GM23338 (cell line): ENCODE data around the gene TENM3. TPM values are rescaled to one million over a fixed set of nuclear protein-coding genes. Genes with fewer than 3 reads are reported as not detected.

Experiments
- ATAC-seq: fragments of 200-7000 bp; cut with Tn5 transposase; 3 replicates; pipeline ENCODE4 v1.9.1; 2020
- DNase-seq: peaks from one replicate; pipeline ENCODE4 v3.0.0-alpha.2; 2015; ENCODE audit warnings: low spot score
- H2AFZ ChIP-seq: fragments of 200-600 bp; sonication (generic); 2 replicates; pipeline ENCODE4 v1.8.0; 2016; ENCODE audit warnings: antibody characterized with exemption, mild to moderate bottlenecking, moderate library complexity
- H3F3A ChIP-seq: fragments of 200-600 bp; sonication (generic); replicated peaks from 2 replicates; pipeline ENCODE4 v1.8.0; 2017; ENCODE audit warnings: antibody characterized with exemption, mixed run types, low read depth
- H3K27ac ChIP-seq: fragments of 200-600 bp; sonication (generic); 2 replicates; pipeline ENCODE4 v1.6.1; 2016; ENCODE audit warnings: low read depth
- H3K27me3 ChIP-seq: fragments of 200-600 bp; sonication (generic); 2 replicates; pipeline ENCODE4 v1.8.0; 2016; ENCODE audit warnings: mild to moderate bottlenecking, mixed run types, moderate library complexity; ENCODE audit not compliant: insufficient read depth
- H3K36me3 ChIP-seq: fragments of 200-600 bp; sonication (generic); 2 replicates; pipeline ENCODE4 v1.8.0; 2016; ENCODE audit warnings: mild to moderate bottlenecking; ENCODE audit not compliant: insufficient read depth
- H3K4me1 ChIP-seq: fragments of 200-600 bp; sonication (generic); 2 replicates; pipeline ENCODE4 v1.8.0; 2016; ENCODE audit warnings: mild to moderate bottlenecking, moderate library complexity; ENCODE audit not compliant: insufficient read depth
- H3K4me2 ChIP-seq: fragments of 200-600 bp; sonication (generic); 2 replicates; pipeline ENCODE4 v1.7.1; 2017; ENCODE audit warnings: mixed run types
- H3K4me3 ChIP-seq: fragments of 200-600 bp; sonication (generic); 2 replicates; pipeline ENCODE4 v1.6.1; 2016; ENCODE audit warnings: mixed run types
- H3K79me2 ChIP-seq: fragments of 200-600 bp; sonication (generic); replicated peaks from 2 replicates; pipeline ENCODE4 v1.8.0; 2017; ENCODE audit warnings: mild to moderate bottlenecking; ENCODE audit not compliant: insufficient read depth
- H3K9me2 ChIP-seq: fragments of 200-600 bp; sonication (generic); 2 replicates; pipeline ENCODE4 v1.8.0; 2017; ENCODE audit not compliant: insufficient read depth
- H4K20me1 ChIP-seq: fragments of 200-600 bp; sonication (generic); replicated peaks from 2 replicates; pipeline ENCODE4 v1.8.0; 2017; ENCODE audit warnings: mild to moderate bottlenecking; ENCODE audit not compliant: insufficient read depth
- H3K27ac Mint-ChIP-seq: 2 replicates; pipeline ENCODE4 v1.8.0; 2020; ENCODE audit warnings: inconsistent platforms, mild to moderate bottlenecking, moderate library complexity, mixed read lengths
- H3K27me3 Mint-ChIP-seq: 3 replicates; pipeline ENCODE4 v1.8.0; 2022; ENCODE audit warnings: low read depth, mild to moderate bottlenecking, moderate library complexity, mixed read lengths, inconsistent platforms; ENCODE audit not compliant: insufficient read depth, poor library complexity
- H3K36me3 Mint-ChIP-seq: 3 replicates; pipeline ENCODE4 v1.8.0; 2021; ENCODE audit warnings: low read depth, mild to moderate bottlenecking, inconsistent platforms, moderate library complexity, mixed read lengths
- H3K4me1 Mint-ChIP-seq: 3 replicates; pipeline ENCODE4 v1.8.0; 2020; ENCODE audit warnings: mild to moderate bottlenecking, inconsistent platforms, mixed read lengths
- H3K4me3 Mint-ChIP-seq: 3 replicates; pipeline ENCODE4 v1.8.0; 2021; ENCODE audit warnings: moderate library complexity, mild to moderate bottlenecking, inconsistent platforms, mixed read lengths
- H3K9me3 Mint-ChIP-seq: 3 replicates; pipeline ENCODE4 v1.8.0; 2020; ENCODE audit warnings: moderate library complexity, mild to moderate bottlenecking, inconsistent platforms, mixed read lengths
- CREB1 ChIP-seq: fragments of 250-450 bp; sonication (Bioruptor Pico); IDR thresholded peaks from 2 replicates; pipeline ENCODE4 v1.5.0; 2020; ENCODE audit warnings: low read depth, mild to moderate bottlenecking, moderate library complexity
- EZH2 ChIP-seq: fragments of 200-600 bp; sonication (generic); IDR thresholded peaks from one replicate; pipeline ENCODE4 v1.8.0; 2017; ENCODE audit warnings: antibody characterized with exemption, mild to moderate bottlenecking, low read depth; ENCODE audit not compliant: unreplicated experiment
- EZH2phosphoT487 ChIP-seq: fragments of 200-600 bp; sonication (generic); IDR thresholded peaks from one replicate; pipeline ENCODE4 v1.8.1; 2018; ENCODE audit warnings: antibody characterized with exemption; ENCODE audit not compliant: unreplicated experiment
- JUNB ChIP-seq: IDR thresholded peaks from one replicate; pipeline ENCODE4 v1.6.1; 2016; ENCODE audit warnings: antibody characterized with exemption; ENCODE audit not compliant: unreplicated experiment
- NANOG ChIP-seq: IDR thresholded peaks from 2 replicates; pipeline ENCODE4 v1.6.1; 2016; ENCODE audit warnings: antibody characterized with exemption, borderline replicate concordance
- POLR2AphosphoS5 ChIP-seq: IDR thresholded peaks from 2 replicates; pipeline ENCODE4 v1.6.1; 2016; ENCODE audit warnings: antibody characterized with exemption, low read depth
- STAT1 ChIP-seq: IDR thresholded peaks from one replicate; pipeline ENCODE4 v1.6.1; 2016; ENCODE audit warnings: antibody characterized with exemption; ENCODE audit not compliant: unreplicated experiment
- ZNF114 ChIP-seq: fragments of 250-450 bp; sonication (Bioruptor Pico); IDR thresholded peaks from 2 replicates; pipeline ENCODE4 v1.5.0; 2020; ENCODE audit warnings: mild to moderate bottlenecking, moderate library complexity
- ZNF331 ChIP-seq: fragments of 250-450 bp; sonication (Bioruptor Pico); IDR thresholded peaks from 2 replicates; pipeline ENCODE4 v1.5.0; 2020; ENCODE audit warnings: low read depth, mild to moderate bottlenecking, moderate library complexity
- polyA plus RNA-seq: library from polyadenylated mRNA; unstranded; fragments of >200 nt; fragmentation: Nextera tagmentation; extraction: Ambion mirVana; gene quantifications from 2 replicates; pipeline ENCODE4 v1.2.1, GENCODE V29; 2016
- total RNA-seq: library from RNA; depleted of rRNA; stranded (reverse); fragments of >200 nt; shearing (Covaris generic); gene quantifications from 2 replicates; pipeline ENCODE4 v1.2.3, GENCODE V29; 2014
- TF ChIP-seq, protein P1 (sequence below): IDR thresholded peaks from 2 replicates; pipeline ENCODE4 v1.6.1; 2016; ENCODE audit warnings: antibody characterized with exemption
- TF ChIP-seq, protein P2 (sequence below): fragments of 250-450 bp; sonication (Bioruptor Pico); IDR thresholded peaks from 2 replicates; pipeline ENCODE4 v1.5.0; 2020; ENCODE audit warnings: mild to moderate bottlenecking, moderate library complexity
- TF ChIP-seq, protein P3 (sequence below), 2 experiments: fragments of 200-600 bp in 1 of 2; sonication (generic) in 1 of 2; conservative IDR thresholded peaks; 2 replicates each; pipeline versions ENCODE4 v1.5.1 to v1.6.1; 2016 to 2017; ENCODE audit warnings: antibody characterized with exemption in 2 of 2, low read depth in 2 of 2, mild to moderate bottlenecking in 2 of 2, moderate library complexity in 1 of 2

Gene TENM3
- total and polyA plus RNA-seq, 2 experiments from 2014 or later, result 22.2 to 128 TPM

DNA sequence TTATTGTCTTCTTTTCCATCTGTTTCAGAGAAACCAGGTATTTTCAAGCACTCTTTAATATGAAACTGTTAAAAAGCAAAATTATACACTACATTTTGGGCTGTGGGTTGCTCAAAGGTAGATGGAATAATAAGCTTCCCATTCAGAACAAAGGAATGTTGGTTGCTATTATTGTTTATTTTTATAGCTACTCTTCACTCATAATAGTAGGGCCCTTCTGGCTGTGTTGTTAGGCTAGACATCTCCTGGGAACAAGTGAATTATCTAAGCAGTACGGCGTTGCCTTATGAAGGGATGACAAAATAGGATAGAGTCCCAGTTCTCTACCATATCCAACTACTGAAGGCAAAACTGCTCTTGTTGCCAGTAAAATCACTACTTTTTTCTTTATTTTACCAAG is 34.2 kb downstream of the TENM3 start:
- no peak overlapping the region for H2AFZ ChIP-seq
- no peaks in the 10 kb centered on the region for H3K9me2 ChIP-seq
- TF ChIP-seq ZNF331 (CRISPR knock-in tag) (no peak), JUNB (no peak)
- H3K4me2 ChIP-seq, result no peak overlapping the region
- H3K79me2 ChIP-seq, result peaks cover 2% of the 10 kb centered on the region; the same call in 1 of the 2 replicates
- no peak overlapping the region for H3K4me3 ChIP-seq
- Mint-ChIP-seq H3K27me3 (peaks cover 11% of the 10 kb centered on the region), H3K4me1 (peaks cover 24% of the 10 kb centered on the region), H3K27ac (no peak overlapping the region), H3K36me3 (peaks cover 4% of the 10 kb centered on the region; the same call in 1 of the 3 replicates), H3K9me3 (no peaks in the 10 kb centered on the region), H3K4me3 (no peak overlapping the region)
- no peak overlapping the region for H3K27ac ChIP-seq
- ATAC-seq (no peak), DNase-seq (no peak)
- no peaks in the 10 kb centered on the region for H3K36me3 ChIP-seq
- H3F3A ChIP-seq, result no peaks in the 10 kb centered on the region
- H3K27me3 ChIP-seq, result no peaks in the 10 kb centered on the region
- peaks cover 18% of the 10 kb centered on the region for H3K4me1 ChIP-seq
- no peaks in the 10 kb centered on the region for H4K20me1 ChIP-seq

DNA sequence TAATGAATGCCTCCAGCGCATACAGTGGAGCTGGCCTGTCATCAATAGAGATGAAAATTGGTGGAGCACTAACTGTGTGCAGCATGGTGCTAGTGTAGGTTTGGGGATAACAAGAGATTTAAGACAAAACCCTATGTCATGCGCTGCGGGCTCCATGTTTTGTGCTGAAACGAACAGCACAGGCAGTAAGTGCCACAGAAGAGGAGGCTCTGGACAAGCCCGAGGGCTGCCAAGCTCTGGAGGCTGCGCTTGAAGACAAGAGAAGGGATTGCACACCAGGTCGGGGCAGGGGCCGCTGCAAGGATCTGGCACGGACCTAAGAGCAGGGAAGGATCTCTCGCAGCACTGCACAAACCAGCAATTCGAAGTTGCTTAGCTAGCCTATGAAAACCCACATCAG is 35.5 kb downstream of the TENM3 start:
- no peaks in the 10 kb centered on the region for H3F3A ChIP-seq
- H3K4me3 ChIP-seq, result no peak overlapping the region
- TF ChIP-seq, protein P1, sequence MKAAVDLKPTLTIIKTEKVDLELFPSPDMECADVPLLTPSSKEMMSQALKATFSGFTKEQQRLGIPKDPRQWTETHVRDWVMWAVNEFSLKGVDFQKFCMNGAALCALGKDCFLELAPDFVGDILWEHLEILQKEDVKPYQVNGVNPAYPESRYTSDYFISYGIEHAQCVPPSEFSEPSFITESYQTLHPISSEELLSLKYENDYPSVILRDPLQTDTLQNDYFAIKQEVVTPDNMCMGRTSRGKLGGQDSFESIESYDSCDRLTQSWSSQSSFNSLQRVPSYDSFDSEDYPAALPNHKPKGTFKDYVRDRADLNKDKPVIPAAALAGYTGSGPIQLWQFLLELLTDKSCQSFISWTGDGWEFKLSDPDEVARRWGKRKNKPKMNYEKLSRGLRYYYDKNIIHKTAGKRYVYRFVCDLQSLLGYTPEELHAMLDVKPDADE, result no peak
- TF ChIP-seq, protein P2, sequence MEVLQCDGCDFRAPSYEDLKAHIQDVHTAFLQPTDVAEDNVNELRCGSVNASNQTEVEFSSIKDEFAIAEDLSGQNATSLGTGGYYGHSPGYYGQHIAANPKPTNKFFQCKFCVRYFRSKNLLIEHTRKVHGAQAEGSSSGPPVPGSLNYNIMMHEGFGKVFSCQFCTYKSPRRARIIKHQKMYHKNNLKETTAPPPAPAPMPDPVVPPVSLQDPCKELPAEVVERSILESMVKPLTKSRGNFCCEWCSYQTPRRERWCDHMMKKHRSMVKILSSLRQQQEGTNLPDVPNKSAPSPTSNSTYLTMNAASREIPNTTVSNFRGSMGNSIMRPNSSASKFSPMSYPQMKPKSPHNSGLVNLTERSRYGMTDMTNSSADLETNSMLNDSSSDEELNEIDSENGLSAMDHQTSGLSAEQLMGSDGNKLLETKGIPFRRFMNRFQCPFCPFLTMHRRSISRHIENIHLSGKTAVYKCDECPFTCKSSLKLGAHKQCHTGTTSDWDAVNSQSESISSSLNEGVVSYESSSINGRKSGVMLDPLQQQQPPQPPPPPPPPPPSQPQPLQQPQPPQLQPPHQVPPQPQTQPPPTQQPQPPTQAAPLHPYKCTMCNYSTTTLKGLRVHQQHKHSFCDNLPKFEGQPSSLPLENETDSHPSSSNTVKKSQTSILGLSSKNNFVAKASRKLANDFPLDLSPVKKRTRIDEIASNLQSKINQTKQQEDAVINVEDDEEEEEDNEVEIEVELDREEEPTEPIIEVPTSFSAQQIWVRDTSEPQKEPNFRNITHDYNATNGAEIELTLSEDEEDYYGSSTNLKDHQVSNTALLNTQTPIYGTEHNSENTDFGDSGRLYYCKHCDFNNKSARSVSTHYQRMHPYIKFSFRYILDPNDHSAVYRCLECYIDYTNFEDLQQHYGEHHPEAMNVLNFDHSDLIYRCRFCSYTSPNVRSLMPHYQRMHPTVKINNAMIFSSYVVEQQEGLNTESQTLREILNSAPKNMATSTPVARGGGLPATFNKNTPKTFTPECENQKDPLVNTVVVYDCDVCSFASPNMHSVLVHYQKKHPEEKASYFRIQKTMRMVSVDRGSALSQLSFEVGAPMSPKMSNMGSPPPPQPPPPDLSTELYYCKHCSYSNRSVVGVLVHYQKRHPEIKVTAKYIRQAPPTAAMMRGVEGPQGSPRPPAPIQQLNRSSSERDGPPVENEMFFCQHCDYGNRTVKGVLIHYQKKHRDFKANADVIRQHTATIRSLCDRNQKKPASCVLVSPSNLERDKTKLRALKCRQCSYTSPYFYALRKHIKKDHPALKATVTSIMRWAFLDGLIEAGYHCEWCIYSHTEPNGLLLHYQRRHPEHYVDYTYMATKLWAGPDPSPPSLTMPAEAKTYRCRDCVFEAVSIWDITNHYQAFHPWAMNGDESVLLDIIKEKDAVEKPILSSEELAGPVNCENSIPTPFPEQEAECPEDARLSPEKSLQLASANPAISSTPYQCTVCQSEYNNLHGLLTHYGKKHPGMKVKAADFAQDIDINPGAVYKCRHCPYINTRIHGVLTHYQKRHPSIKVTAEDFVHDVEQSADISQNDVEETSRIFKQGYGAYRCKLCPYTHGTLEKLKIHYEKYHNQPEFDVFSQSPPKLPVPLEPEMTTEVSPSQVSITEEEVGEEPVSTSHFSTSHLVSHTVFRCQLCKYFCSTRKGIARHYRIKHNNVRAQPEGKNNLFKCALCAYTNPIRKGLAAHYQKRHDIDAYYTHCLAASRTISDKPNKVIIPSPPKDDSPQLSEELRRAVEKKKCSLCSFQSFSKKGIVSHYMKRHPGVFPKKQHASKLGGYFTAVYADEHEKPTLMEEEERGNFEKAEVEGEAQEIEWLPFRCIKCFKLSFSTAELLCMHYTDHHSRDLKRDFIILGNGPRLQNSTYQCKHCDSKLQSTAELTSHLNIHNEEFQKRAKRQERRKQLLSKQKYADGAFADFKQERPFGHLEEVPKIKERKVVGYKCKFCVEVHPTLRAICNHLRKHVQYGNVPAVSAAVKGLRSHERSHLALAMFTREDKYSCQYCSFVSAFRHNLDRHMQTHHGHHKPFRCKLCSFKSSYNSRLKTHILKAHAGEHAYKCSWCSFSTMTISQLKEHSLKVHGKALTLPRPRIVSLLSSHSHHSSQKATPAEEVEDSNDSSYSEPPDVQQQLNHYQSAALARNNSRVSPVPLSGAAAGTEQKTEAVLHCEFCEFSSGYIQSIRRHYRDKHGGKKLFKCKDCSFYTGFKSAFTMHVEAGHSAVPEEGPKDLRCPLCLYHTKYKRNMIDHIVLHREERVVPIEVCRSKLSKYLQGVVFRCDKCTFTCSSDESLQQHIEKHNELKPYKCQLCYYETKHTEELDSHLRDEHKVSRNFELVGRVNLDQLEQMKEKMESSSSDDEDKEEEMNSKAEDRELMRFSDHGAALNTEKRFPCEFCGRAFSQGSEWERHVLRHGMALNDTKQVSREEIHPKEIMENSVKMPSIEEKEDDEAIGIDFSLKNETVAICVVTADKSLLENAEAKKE (CRISPR knock-in tag), result no peak
- TF ChIP-seq ZNF331 (CRISPR knock-in tag) (no peak), NANOG (no peak), EZH2phosphoT487 (no peak), JUNB (no peak), CREB1 (CRISPR knock-in tag) (no peak), STAT1 (no peak), POLR2AphosphoS5 (no peak), ZNF114 (CRISPR knock-in tag) (no peak), EZH2 (no peak)
- TF ChIP-seq, protein P3, sequence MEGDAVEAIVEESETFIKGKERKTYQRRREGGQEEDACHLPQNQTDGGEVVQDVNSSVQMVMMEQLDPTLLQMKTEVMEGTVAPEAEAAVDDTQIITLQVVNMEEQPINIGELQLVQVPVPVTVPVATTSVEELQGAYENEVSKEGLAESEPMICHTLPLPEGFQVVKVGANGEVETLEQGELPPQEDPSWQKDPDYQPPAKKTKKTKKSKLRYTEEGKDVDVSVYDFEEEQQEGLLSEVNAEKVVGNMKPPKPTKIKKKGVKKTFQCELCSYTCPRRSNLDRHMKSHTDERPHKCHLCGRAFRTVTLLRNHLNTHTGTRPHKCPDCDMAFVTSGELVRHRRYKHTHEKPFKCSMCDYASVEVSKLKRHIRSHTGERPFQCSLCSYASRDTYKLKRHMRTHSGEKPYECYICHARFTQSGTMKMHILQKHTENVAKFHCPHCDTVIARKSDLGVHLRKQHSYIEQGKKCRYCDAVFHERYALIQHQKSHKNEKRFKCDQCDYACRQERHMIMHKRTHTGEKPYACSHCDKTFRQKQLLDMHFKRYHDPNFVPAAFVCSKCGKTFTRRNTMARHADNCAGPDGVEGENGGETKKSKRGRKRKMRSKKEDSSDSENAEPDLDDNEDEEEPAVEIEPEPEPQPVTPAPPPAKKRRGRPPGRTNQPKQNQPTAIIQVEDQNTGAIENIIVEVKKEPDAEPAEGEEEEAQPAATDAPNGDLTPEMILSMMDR (conservative IDR thresholded peaks at IDR 0.05; ENCODE audit: low read depth in 2 of 2), result no peak

More for the DNA sequence above, 35.5 kb downstream of the TENM3 start:
- H2AFZ ChIP-seq, result no peak overlapping the region
- DNase-seq (no peak), ATAC-seq (no peak)
- no peaks in the 10 kb centered on the region for H3K36me3 ChIP-seq
- no peaks in the 10 kb centered on the region for H4K20me1 ChIP-seq
- Mint-ChIP-seq H3K27me3 (peaks cover 11% of the 10 kb centered on the region), H3K36me3 (peaks cover 4% of the 10 kb centered on the region; the same call in 1 of the 3 replicates), H3K27ac (no peak overlapping the region), H3K9me3 (no peaks in the 10 kb centered on the region), H3K4me3 (no peak overlapping the region), H3K4me1 (peaks cover 11% of the 10 kb centered on the region)
- no peaks in the 10 kb centered on the region for H3K27me3 ChIP-seq
- H3K79me2 ChIP-seq, result no peaks in the 10 kb centered on the region; the same call in 1 of the 2 replicates
- H3K27ac ChIP-seq, result no peak overlapping the region
- H3K4me1 ChIP-seq, result peaks cover 5% of the 10 kb centered on the region
- H3K9me2 ChIP-seq, result no peaks in the 10 kb centered on the region
- H3K4me2 ChIP-seq, result no peak overlapping the region
